Measurements from ENCODE around the gene DIS3L2.

DIS3L2 gene

DNA sequence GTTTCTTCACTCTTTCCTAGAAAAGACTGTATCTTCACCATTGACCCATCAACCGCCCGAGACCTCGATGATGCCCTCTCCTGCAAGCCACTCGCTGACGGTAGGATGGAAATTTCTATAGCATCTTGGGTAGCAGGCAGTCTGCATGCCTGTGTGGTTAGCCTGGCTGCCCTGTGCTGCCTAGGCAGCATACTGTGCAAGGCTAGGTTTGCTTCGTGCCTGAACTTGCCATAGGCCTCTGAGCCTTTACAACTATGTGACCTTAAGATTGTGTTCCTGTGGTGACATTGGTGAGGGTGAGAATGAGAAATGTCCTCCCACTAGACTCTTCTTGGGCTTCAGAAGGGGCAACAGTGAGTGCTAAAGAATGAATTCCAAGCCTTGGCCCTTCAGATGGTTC lies 248.8 kb downstream of the DIS3L2 start:
- peaks cover 0 to 10% (median 5%) of the 10 kb centered on the region in 5 donors for H3K4me1 ChIP-seq (ENCODE audit: control insufficient read depth in 5 of 5, insufficient read depth in 5 of 5, low read length in 5 of 5)
- H3K4me3 ChIP-seq (ENCODE audit: low read depth in 1 of 5, low read length in 5 of 5) = no peak overlapping the region
- no peak overlapping the region for H3K27ac ChIP-seq (ENCODE audit: low read depth, low read length)
- no peaks in the 10 kb centered on the region for H3K27me3 ChIP-seq (ENCODE audit: control insufficient read depth in 5 of 5, insufficient read depth in 4 of 5, low read length in 5 of 5)
- no peak overlapping the region for H3K9ac ChIP-seq (ENCODE audit: low read length in 5 of 5)
- H3K36me3 ChIP-seq (ENCODE audit: control insufficient read depth in 5 of 5, insufficient read depth in 5 of 5, low read length in 5 of 5) = peaks cover 0 to 16% (median 11%) of the 10 kb centered on the region in 5 donors
- H3K9me3 ChIP-seq (ENCODE audit: control insufficient read depth in 5 of 5, low read length in 5 of 5) = no peaks in the 10 kb centered on the region

DNA sequence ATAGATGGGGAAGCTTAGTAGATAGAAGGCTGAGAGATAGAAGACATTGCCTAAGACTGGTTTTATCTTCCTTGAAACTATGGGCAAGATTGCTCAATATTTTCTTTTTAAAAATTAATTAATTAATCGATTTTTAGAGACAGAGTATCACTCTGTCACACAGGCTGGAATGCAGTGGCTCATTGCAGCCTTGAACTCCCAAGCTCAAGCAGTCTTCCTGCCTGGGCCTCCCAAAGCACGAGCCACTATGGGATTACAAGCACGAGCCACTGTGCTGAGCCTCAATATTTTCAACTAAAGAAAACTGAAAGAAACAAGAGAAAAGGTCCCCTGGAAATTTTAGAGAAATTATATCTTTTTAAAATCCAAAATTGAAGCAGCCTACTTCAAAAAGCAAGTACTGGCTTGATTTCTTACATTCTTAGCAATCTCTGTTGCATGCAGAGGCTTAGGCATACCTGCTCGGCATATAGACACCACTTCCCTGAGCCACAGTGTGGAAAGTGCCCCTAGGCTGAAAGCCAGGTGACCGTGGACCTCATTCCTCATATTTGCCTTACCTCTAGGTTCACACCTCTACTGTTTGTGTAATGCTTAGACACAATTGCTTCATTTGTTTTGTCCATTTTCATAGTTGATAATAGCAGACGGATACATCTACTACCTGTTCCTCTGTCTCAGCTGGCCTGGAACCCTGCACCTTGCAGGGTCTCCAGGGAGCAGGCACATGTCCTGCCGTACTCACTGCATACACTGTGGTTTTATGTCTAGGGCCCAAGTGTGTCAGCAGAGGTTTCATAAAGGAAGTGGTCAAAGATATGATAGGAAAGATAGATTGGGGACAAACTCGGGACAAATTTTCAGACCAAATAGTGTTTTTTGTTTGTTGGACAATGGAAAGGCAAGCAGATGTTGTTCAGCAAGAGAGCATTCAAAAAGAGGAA lies 250.5 kb downstream of the DIS3L2 start:
- no peak overlapping the region for H3K27ac ChIP-seq (ENCODE audit: low read depth, low read length)
- peaks cover 0 to 16% (median 11%) of the 10 kb centered on the region in 5 donors for H3K36me3 ChIP-seq (ENCODE audit: control insufficient read depth in 5 of 5, insufficient read depth in 5 of 5, low read length in 5 of 5)
- H3K27me3 ChIP-seq (ENCODE audit: control insufficient read depth in 5 of 5, insufficient read depth in 4 of 5, low read length in 5 of 5) = no peaks in the 10 kb centered on the region
- H3K9me3 ChIP-seq (ENCODE audit: control insufficient read depth in 5 of 5, low read length in 5 of 5) = no peaks in the 10 kb centered on the region
- no peak overlapping the region for H3K4me3 ChIP-seq (ENCODE audit: low read depth in 1 of 5, low read length in 5 of 5)
- peaks cover 0 to 3% (median 0%) of the 10 kb centered on the region in 5 donors for H3K4me1 ChIP-seq (ENCODE audit: control insufficient read depth in 5 of 5, insufficient read depth in 5 of 5, low read length in 5 of 5)
- H3K9ac ChIP-seq (ENCODE audit: low read length in 5 of 5) = no peak overlapping the region

DNA sequence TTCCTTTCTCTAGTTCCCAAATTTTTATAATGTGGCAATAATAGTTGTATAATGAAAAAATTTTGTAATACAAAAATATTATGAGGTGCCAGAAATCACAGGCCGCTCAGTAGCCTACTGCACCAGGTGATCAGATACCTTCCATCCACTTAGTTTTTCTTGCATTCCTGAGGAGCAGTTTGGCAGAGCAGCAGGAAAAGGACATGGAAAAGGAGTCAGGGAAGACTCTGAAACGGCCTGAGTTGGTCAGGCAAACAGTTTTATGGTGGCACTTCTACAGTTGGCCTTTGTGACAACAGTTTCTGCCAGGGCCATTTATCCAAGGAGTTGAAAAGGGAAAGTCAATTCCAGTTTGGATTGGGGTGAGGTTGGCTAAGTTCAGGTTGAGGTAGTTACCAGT lies 251.7 kb downstream of the DIS3L2 start:
- Histone ChIP-seq H3K9me3 (ENCODE audit: control insufficient read depth in 5 of 5, low read length in 5 of 5) (no peaks in the 10 kb centered on the region), H3K9ac (ENCODE audit: low read length in 5 of 5) (no peak overlapping the region), H3K27ac (ENCODE audit: low read depth, low read length) (no peak overlapping the region), H3K27me3 (ENCODE audit: control insufficient read depth in 5 of 5, insufficient read depth in 4 of 5, low read length in 5 of 5) (no peaks in the 10 kb centered on the region), H3K4me1 (ENCODE audit: control insufficient read depth in 5 of 5, insufficient read depth in 5 of 5, low read length in 5 of 5) (peaks cover 0 to 3% (median 0%) of the 10 kb centered on the region in 5 donors), H3K36me3 (ENCODE audit: control insufficient read depth in 5 of 5, insufficient read depth in 5 of 5, low read length in 5 of 5) (peaks cover 0 to 21% (median 12%) of the 10 kb centered on the region in 5 donors), H3K4me3 (ENCODE audit: low read depth in 1 of 5, low read length in 5 of 5) (no peak overlapping the region)

DNA sequence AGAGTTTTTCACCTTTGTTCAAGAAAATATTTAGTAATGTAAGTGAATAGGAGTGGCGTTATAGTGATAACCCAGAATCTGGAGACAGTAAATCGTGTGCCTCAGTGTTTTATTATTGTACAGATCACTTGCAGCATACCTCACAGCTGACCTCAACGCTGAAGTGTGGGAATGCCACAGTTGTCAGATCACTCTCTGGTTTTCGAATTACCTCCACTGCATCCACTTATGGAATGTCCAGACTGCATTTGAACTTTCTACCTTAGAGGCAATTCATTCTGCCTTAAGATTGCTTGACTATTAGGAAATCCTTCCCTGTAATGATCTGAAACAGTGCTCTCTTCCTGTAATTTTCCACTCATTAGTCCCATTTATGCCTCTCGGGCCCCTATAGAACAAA lies 252.5 kb downstream of the DIS3L2 start:
- Histone ChIP-seq H3K4me1 (ENCODE audit: control insufficient read depth in 5 of 5, insufficient read depth in 5 of 5, low read length in 5 of 5) (peaks cover 0 to 5% (median 3%) of the 10 kb centered on the region in 5 donors), H3K4me3 (ENCODE audit: low read depth in 1 of 5, low read length in 5 of 5) (no peak overlapping the region), H3K36me3 (ENCODE audit: control insufficient read depth in 5 of 5, insufficient read depth in 5 of 5, low read length in 5 of 5) (peaks cover 0 to 21% (median 12%) of the 10 kb centered on the region in 5 donors)

DNA sequence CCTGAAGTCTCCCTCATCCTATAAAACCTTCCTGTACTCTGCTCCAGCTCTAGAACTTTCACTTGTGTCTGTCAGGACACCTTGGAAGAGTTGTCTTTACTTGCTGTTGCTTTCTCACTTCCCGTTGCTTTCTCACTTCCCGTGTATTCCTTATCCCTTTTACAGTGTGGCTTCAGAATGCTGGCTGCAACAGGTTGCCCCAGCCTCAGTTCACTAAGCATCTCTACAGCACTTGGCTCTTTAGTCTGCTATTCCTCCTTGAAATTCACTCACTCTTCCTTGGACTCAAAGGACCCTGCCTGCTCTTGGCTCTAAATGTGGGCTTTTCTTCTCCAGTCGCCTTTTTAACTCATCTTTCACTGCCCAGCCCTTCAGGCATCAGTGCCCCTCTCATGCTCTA lies 254.5 kb downstream of the DIS3L2 start:
- no peaks in the 10 kb centered on the region for H3K27me3 ChIP-seq (ENCODE audit: control insufficient read depth in 5 of 5, insufficient read depth in 4 of 5, low read length in 5 of 5)
- H3K9ac ChIP-seq (ENCODE audit: low read length in 5 of 5) = no peak overlapping the region
- no peak overlapping the region for H3K4me3 ChIP-seq (ENCODE audit: low read depth in 1 of 5, low read length in 5 of 5)
- peaks cover 0 to 12% (median 5%) of the 10 kb centered on the region in 5 donors for H3K36me3 ChIP-seq (ENCODE audit: control insufficient read depth in 5 of 5, insufficient read depth in 5 of 5, low read length in 5 of 5)
- no peak overlapping the region for H3K27ac ChIP-seq (ENCODE audit: low read depth, low read length)
- H3K9me3 ChIP-seq (ENCODE audit: control insufficient read depth in 5 of 5, low read length in 5 of 5) = no peaks in the 10 kb centered on the region
- H3K4me1 ChIP-seq (ENCODE audit: control insufficient read depth in 5 of 5, insufficient read depth in 5 of 5, low read length in 5 of 5) = peaks cover 0 to 11% (median 7%) of the 10 kb centered on the region in 5 donors

More for the DNA sequence above, 252.5 kb downstream of the DIS3L2 start:
- Histone ChIP-seq H3K27me3 (ENCODE audit: control insufficient read depth in 5 of 5, insufficient read depth in 4 of 5, low read length in 5 of 5) (no peaks in the 10 kb centered on the region), H3K27ac (ENCODE audit: low read depth, low read length) (no peak overlapping the region), H3K9ac (ENCODE audit: low read length in 5 of 5) (no peak overlapping the region), H3K9me3 (ENCODE audit: control insufficient read depth in 5 of 5, low read length in 5 of 5) (no peaks in the 10 kb centered on the region)

DNA sequence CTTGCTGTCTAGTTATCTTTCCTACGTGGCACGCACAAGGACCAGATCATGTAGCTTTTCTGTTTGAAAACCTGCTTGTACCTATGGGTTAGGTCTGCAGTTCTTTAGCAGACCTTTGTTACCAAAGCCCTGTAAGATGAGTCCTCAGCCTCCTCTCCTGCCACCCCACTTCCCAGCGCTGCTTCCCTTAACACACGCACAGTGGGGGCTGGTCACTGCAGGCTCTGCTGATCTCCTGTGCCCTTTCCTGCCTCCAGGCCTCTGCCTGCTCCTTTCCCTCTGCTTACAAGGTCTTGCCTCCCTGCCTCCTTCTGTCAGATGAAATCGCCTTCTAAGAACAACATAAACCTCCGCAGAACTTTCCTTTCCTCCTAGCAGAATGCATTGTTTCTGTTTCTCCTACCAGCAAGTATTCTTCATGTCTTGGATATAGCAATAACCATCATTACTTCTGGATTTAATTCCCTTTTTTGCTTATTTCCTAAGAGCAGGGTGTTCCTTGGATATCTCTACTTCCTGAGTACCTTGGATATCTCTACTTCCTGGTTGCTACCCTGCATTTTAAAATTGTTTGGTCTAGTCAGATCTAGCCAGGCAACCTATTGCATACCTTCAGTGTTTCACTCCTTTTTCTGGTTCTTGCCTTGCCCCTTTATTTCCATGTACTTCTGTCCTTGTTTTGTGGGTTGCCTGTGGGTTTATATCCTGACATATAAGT lies 257.4 kb downstream of the DIS3L2 start:
- Histone ChIP-seq H3K36me3 (ENCODE audit: control insufficient read depth in 5 of 5, insufficient read depth in 5 of 5, low read length in 5 of 5) (peaks cover 0 to 7% (median 4%) of the 10 kb centered on the region in 5 donors), H3K9me3 (ENCODE audit: control insufficient read depth in 5 of 5, low read length in 5 of 5) (no peaks in the 10 kb centered on the region), H3K4me1 (ENCODE audit: control insufficient read depth in 5 of 5, insufficient read depth in 5 of 5, low read length in 5 of 5) (peaks cover 0 to 11% (median 7%) of the 10 kb centered on the region in 5 donors), H3K27ac (ENCODE audit: low read depth, low read length) (no peak overlapping the region), H3K9ac (ENCODE audit: low read length in 5 of 5) (no peak overlapping the region), H3K4me3 (ENCODE audit: low read depth in 1 of 5, low read length in 5 of 5) (no peak overlapping the region), H3K27me3 (ENCODE audit: control insufficient read depth in 5 of 5, insufficient read depth in 4 of 5, low read length in 5 of 5) (no peaks in the 10 kb centered on the region)

DNA sequence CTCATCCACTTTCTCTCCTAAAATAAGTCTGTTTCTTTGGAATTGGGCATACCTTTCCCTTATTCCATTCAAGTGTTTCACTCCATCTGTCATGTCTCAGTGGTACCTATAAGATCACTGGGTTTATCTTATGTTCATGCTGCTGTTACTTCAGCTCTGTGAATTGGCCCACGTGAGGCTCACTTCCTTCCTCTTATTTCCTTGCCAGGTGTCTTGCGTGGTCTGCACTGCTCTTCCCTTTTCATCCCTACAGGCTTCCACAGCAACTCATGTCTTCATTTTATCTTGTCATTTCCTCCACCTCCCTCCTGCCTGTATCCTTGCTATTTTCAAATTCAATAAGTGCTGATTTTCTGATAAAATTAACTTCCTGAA lies 258.0 kb downstream of the DIS3L2 start:
- Histone ChIP-seq H3K4me3 (ENCODE audit: low read depth in 1 of 5, low read length in 5 of 5) (no peak overlapping the region), H3K4me1 (ENCODE audit: control insufficient read depth in 5 of 5, insufficient read depth in 5 of 5, low read length in 5 of 5) (peaks cover 0 to 11% (median 5%) of the 10 kb centered on the region in 5 donors), H3K9me3 (ENCODE audit: control insufficient read depth in 5 of 5, low read length in 5 of 5) (no peaks in the 10 kb centered on the region), H3K27ac (ENCODE audit: low read depth, low read length) (no peak overlapping the region), H3K9ac (ENCODE audit: low read length in 5 of 5) (no peak overlapping the region), H3K27me3 (ENCODE audit: control insufficient read depth in 5 of 5, insufficient read depth in 4 of 5, low read length in 5 of 5) (no peaks in the 10 kb centered on the region), H3K36me3 (ENCODE audit: control insufficient read depth in 5 of 5, insufficient read depth in 5 of 5, low read length in 5 of 5) (peaks cover 0 to 7% (median 4%) of the 10 kb centered on the region in 5 donors)

DNA sequence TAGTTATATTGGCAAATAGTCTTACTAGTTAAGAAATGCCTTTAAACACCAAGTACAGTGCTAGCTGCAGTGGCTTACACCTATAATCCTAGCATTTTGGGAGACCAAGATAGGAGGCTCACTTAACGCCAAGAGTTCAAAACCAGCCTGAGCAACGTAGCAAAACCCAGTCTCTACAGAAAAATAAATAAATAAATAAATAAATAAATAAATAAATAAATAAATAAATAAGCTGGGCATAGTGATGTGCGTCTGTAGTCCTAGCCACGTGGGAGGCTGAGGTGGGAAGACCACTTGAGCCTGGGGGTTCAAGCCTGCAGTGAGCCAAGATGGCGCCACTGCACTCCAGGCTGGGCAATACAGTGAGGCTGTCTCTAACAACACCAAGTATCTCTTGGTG lies 258.4 kb downstream of the DIS3L2 start:
- H3K27ac ChIP-seq (ENCODE audit: low read depth, low read length) = no peak overlapping the region
- no peak overlapping the region for H3K9ac ChIP-seq (ENCODE audit: low read length in 5 of 5)
- no peak overlapping the region for H3K4me3 ChIP-seq (ENCODE audit: low read depth in 1 of 5, low read length in 5 of 5)
- H3K36me3 ChIP-seq (ENCODE audit: control insufficient read depth in 5 of 5, insufficient read depth in 5 of 5, low read length in 5 of 5) = peaks cover 0 to 7% (median 4%) of the 10 kb centered on the region in 5 donors
- H3K27me3 ChIP-seq (ENCODE audit: control insufficient read depth in 5 of 5, insufficient read depth in 4 of 5, low read length in 5 of 5) = no peaks in the 10 kb centered on the region
- H3K9me3 ChIP-seq (ENCODE audit: control insufficient read depth in 5 of 5, low read length in 5 of 5) = no peaks in the 10 kb centered on the region
- peaks cover 0 to 11% (median 4%) of the 10 kb centered on the region in 5 donors for H3K4me1 ChIP-seq (ENCODE audit: control insufficient read depth in 5 of 5, insufficient read depth in 5 of 5, low read length in 5 of 5)

DNA sequence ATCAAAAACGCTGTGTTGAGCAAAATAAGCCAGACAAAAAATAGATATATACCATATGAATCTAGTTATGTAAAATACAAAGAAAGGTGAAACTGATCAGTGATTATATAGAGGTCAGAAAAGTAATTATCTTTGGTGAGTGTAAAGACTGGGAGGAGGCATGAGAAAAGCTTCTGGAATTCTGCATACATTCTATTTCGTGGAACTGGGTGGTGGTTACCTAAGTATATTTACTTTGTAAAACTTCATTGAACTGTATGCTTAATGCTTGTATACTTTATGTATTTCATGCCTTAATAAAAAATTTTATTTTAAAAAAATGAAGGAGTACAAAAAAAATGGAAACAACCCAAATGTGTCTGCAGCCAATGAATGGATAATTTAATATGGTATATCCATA lies 263.9 kb downstream of the DIS3L2 start:
- peaks cover 0 to 4% (median 0%) of the 10 kb centered on the region in 5 donors for H3K36me3 ChIP-seq (ENCODE audit: control insufficient read depth in 5 of 5, insufficient read depth in 5 of 5, low read length in 5 of 5)
- H3K27me3 ChIP-seq (ENCODE audit: control insufficient read depth in 5 of 5, insufficient read depth in 4 of 5, low read length in 5 of 5) = no peaks in the 10 kb centered on the region
- H3K4me1 ChIP-seq (ENCODE audit: control insufficient read depth in 5 of 5, insufficient read depth in 5 of 5, low read length in 5 of 5) = peaks cover 0 to 20% (median 16%) of the 10 kb centered on the region in 5 donors
- H3K27ac ChIP-seq (ENCODE audit: low read depth, low read length) = no peak overlapping the region
- H3K4me3 ChIP-seq (ENCODE audit: low read depth in 1 of 5, low read length in 5 of 5) = no peak overlapping the region
- H3K9me3 ChIP-seq (ENCODE audit: control insufficient read depth in 5 of 5, low read length in 5 of 5) = no peaks in the 10 kb centered on the region
- no peak overlapping the region for H3K9ac ChIP-seq (ENCODE audit: low read length in 5 of 5)

DNA sequence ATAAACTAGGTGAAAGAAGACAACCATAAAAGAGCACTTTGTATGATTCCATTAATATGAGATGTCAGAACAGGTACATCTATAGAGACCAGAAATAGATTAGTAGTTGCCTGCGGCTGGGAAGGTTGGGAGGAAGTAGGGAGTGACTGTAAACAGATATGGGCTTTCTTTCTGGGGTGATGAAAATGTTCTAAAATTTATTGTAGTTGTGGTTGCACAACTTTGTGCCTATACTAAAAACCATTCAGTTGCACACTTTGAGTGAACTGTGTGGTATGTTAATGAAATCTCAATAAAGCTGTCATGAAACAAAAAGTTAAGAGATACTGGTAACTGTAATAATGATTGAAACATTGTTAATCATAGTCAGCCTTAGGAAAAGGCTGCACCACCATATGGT lies 264.4 kb downstream of the DIS3L2 start:
- no peak overlapping the region for H3K9ac ChIP-seq (ENCODE audit: low read length in 5 of 5)
- H3K4me3 ChIP-seq (ENCODE audit: low read depth in 1 of 5, low read length in 5 of 5) = no peak overlapping the region
- no peak overlapping the region for H3K27ac ChIP-seq (ENCODE audit: low read depth, low read length)
- H3K4me1 ChIP-seq (ENCODE audit: control insufficient read depth in 5 of 5, insufficient read depth in 5 of 5, low read length in 5 of 5) = peaks cover 0 to 20% (median 16%) of the 10 kb centered on the region in 5 donors
- H3K27me3 ChIP-seq (ENCODE audit: control insufficient read depth in 5 of 5, insufficient read depth in 4 of 5, low read length in 5 of 5) = no peaks in the 10 kb centered on the region
- no peaks in the 10 kb centered on the region for H3K9me3 ChIP-seq (ENCODE audit: control insufficient read depth in 5 of 5, low read length in 5 of 5)
- H3K36me3 ChIP-seq (ENCODE audit: control insufficient read depth in 5 of 5, insufficient read depth in 5 of 5, low read length in 5 of 5) = peaks cover 0 to 4% (median 0%) of the 10 kb centered on the region in 5 donors

Data from subcutaneous abdominal adipose tissue (tissue), 5 donors.